OCI-LY7 (cell line): ENCODE results near the gene LEO1. TPM values are rescaled to one million over a fixed set of nuclear protein-coding genes. Genes with fewer than 3 reads are reported as not detected.

Source experiments
- BruUV-seq: library from RNA; stranded (reverse); fragments of 400-500 nt; replicated peaks from 2 replicates; lab custom pipeline; 2021; lab: Mats Ljungman, UMichigan
- CTCF ChIA-PET: fragments of 300-600 bp; sonication (Branson Sonifier 250); formaldehyde crosslinking; loops from one replicate; lab custom pipeline; 2022; ENCODE audit warnings: antibody characterized with exemption; ENCODE audit not compliant: unreplicated experiment; lab: Charles Lee
- POLR2A ChIA-PET: fragments of 300-600 bp; sonication (Branson Sonifier 250); formaldehyde crosslinking; loops from one replicate; lab custom pipeline; 2022; ENCODE audit warnings: antibody characterized with exemption; lab: Charles Lee
- DNase-seq: peaks from one replicate; pipeline ENCODE4 v3.0.0-alpha.2; 2015; ENCODE audit warnings: low spot score
- H2AFZ ChIP-seq: fragments of 200-600 bp; sonication (generic), shearing (Covaris generic); 2 replicates; pipeline ENCODE4 v1.6.1; 2014; ENCODE audit warnings: mild to moderate bottlenecking, antibody characterized with exemption, low read length, moderate library complexity
- H3K27ac ChIP-seq: fragments of 200-600 bp; sonication (generic); 2 replicates; pipeline ENCODE4 v1.5.1; 2014; ENCODE audit warnings: mixed run types, low read depth, mild to moderate bottlenecking, moderate library complexity, low read length, inconsistent platforms; ENCODE audit not compliant: poor library complexity, severe bottlenecking
- H3K36me3 ChIP-seq: fragments of 200-600 bp; sonication (generic); 2 replicates; pipeline ENCODE4 v1.6.1; 2014; ENCODE audit warnings: mild to moderate bottlenecking, antibody characterized with exemption, low read length, moderate library complexity, mixed read lengths; ENCODE audit not compliant: insufficient read depth
- H3K4me1 ChIP-seq: fragments of 200-600 bp; sonication (generic); 2 replicates; pipeline ENCODE4 v1.5.1; 2014; ENCODE audit warnings: mild to moderate bottlenecking, low read length; ENCODE audit not compliant: insufficient read depth, poor library complexity, severe bottlenecking
- H3K4me2 ChIP-seq: fragments of 200-600 bp; sonication (generic); 2 replicates; pipeline ENCODE4 v1.6.1; 2014; ENCODE audit warnings: mild to moderate bottlenecking, low read length
- H3K4me3 ChIP-seq: fragments of 200-600 bp; sonication (generic); 2 replicates; pipeline ENCODE4 v1.5.1; 2014; ENCODE audit warnings: mild to moderate bottlenecking, low read depth, low read length; ENCODE audit not compliant: poor library complexity, severe bottlenecking
- H3K79me2 ChIP-seq: fragments of 200-600 bp; sonication (generic); 2 replicates; pipeline ENCODE4 v1.6.1; 2016; ENCODE audit warnings: low read depth, mild to moderate bottlenecking, low read length, moderate library complexity, mixed read lengths; ENCODE audit not compliant: insufficient read depth
- H3K9me2 ChIP-seq: fragments of 200-600 bp; sonication (generic); 2 replicates; pipeline ENCODE4 v1.6.1; 2016; ENCODE audit warnings: mild to moderate bottlenecking, low read length, mixed read lengths; ENCODE audit not compliant: insufficient read depth
- H3K9me3 ChIP-seq: fragments of 200-600 bp; sonication (generic); 2 replicates; pipeline ENCODE4 v1.6.1; 2014; ENCODE audit warnings: mild to moderate bottlenecking, mixed run types, low read length, mixed read lengths
- H4K20me1 ChIP-seq: fragments of 200-600 bp; sonication (generic); 2 replicates; pipeline ENCODE4 v1.6.1; 2014; ENCODE audit warnings: mild to moderate bottlenecking, antibody characterized with exemption, low read length, moderate library complexity, mixed read lengths; ENCODE audit not compliant: insufficient read depth
- EZH2phosphoT487 ChIP-seq: fragments of 200-600 bp; sonication (generic); IDR thresholded peaks from 2 replicates; pipeline ENCODE4 v1.6.1; 2018; ENCODE audit warnings: low read depth, borderline replicate concordance, mild to moderate bottlenecking, mixed run types, antibody characterized with exemption, low read length, moderate library complexity, mixed read lengths
- intact Hi-C: fragments of 100-400 bp; cut with micrococcal nuclease; formaldehyde crosslinking; loops from one replicate; pipeline ENCODE4 v1.10.0; 2022; ENCODE audit not compliant: unreplicated experiment
- total RNA-seq, 2 experiments: library from RNA; depleted of rRNA in 1 of 2; stranded (reverse); fragments of >200 nt in 1 of 2; shearing (Covaris generic) in 1 of 2; gene quantifications; 2 replicates each; pipeline ENCODE4 v1.2.3, GENCODE V29; 2014 to 2022
- TF ChIP-seq, protein P1 (sequence below): fragments of 200-600 bp; sonication (generic); conservative IDR thresholded peaks from 2 replicates; pipeline ENCODE4 v1.5.1; 2014; ENCODE audit warnings: mild to moderate bottlenecking, antibody characterized with exemption, low read length, moderate library complexity, mixed read lengths

The LEO1 gene
- total RNA-seq, 2 experiments from 2014 or later = 22.0 to 34.4 TPM

DNA sequence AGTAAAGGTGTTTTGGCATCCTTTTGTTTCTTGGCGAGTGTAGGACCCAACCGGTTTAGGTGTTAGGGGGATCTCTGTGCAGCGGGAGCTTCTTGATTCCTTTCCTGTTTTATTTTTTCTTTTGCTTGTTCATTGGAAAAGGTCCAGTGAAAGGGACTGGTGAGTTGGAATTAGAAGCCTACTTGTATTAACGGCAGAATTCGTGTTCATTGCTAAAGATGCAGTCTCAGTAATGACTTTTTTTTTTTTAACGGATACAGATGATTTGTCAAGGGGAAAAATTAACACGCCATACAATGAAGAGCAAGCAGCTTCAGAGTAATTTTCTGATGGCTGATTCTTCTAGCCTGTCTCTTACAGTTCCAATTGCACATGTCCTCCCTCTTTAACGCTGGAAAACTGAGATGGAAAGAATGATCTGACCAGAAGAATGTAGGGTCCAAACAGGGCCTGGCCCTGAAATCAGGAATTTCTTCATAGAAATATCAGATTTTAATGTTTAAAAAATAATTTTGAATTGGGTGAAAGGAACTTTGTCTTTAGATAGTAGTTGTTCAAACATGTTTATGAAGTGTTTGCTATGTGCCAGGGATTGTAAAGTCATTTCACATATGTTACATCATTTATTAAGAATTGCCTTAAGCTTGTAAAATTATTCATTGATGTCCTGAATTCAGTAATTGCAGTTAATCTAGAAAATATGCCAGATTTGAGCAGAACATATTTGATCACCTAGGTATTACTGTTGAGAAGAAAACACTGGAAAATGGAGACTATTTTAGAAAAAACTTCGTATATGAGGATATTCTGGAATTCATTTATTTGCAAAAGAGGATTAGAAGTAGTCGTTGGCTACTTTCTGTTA, 48.9 kb upstream of the LEO1 start:
- DNase-seq = peak; percentile 49
- H3K9me2 ChIP-seq = no peaks in the 10 kb centered on the region
- ChIA-PET POLR2A (interaction anchor here (0.6 to 1.6 kb wide), 7 partner anchors 13 to 514 kb away, joined by 3 to 8 read pairs (median 4); no protein-coding TSS in a partner anchor), CTCF (interaction anchor here (1.3 kb wide), 1 partner anchor 9 kb away, joined by 3 read pairs; no protein-coding TSS in a partner anchor)
- H3K4me1 ChIP-seq = peaks cover 33% of the 10 kb centered on the region
- no peak overlapping the region; the same call in 1 of the 2 replicates for H2AFZ ChIP-seq
- TF ChIP-seq EZH2phosphoT487 = no peak
- TF ChIP-seq, protein P1, sequence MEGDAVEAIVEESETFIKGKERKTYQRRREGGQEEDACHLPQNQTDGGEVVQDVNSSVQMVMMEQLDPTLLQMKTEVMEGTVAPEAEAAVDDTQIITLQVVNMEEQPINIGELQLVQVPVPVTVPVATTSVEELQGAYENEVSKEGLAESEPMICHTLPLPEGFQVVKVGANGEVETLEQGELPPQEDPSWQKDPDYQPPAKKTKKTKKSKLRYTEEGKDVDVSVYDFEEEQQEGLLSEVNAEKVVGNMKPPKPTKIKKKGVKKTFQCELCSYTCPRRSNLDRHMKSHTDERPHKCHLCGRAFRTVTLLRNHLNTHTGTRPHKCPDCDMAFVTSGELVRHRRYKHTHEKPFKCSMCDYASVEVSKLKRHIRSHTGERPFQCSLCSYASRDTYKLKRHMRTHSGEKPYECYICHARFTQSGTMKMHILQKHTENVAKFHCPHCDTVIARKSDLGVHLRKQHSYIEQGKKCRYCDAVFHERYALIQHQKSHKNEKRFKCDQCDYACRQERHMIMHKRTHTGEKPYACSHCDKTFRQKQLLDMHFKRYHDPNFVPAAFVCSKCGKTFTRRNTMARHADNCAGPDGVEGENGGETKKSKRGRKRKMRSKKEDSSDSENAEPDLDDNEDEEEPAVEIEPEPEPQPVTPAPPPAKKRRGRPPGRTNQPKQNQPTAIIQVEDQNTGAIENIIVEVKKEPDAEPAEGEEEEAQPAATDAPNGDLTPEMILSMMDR = no peak
- BruUV-seq = no TSS peak
- H3K79me2 ChIP-seq = peaks cover 58% of the 10 kb centered on the region
- H3K27ac ChIP-seq = peak overlapping the region; percentile 80
- no peaks in the 10 kb centered on the region for H3K9me3 ChIP-seq
- H3K4me2 ChIP-seq = peak overlapping the region; percentile 98
- intact Hi-C loops = loop anchor here (1.0 to 2.0 kb wide), 2 partner anchors 25 to 208 kb away; no protein-coding TSS in a partner anchor
- peaks cover 14% of the 10 kb centered on the region for H4K20me1 ChIP-seq
- H3K36me3 ChIP-seq = peaks cover 5% of the 10 kb centered on the region
- peak overlapping the region; percentile 82 for H3K4me3 ChIP-seq

DNA sequence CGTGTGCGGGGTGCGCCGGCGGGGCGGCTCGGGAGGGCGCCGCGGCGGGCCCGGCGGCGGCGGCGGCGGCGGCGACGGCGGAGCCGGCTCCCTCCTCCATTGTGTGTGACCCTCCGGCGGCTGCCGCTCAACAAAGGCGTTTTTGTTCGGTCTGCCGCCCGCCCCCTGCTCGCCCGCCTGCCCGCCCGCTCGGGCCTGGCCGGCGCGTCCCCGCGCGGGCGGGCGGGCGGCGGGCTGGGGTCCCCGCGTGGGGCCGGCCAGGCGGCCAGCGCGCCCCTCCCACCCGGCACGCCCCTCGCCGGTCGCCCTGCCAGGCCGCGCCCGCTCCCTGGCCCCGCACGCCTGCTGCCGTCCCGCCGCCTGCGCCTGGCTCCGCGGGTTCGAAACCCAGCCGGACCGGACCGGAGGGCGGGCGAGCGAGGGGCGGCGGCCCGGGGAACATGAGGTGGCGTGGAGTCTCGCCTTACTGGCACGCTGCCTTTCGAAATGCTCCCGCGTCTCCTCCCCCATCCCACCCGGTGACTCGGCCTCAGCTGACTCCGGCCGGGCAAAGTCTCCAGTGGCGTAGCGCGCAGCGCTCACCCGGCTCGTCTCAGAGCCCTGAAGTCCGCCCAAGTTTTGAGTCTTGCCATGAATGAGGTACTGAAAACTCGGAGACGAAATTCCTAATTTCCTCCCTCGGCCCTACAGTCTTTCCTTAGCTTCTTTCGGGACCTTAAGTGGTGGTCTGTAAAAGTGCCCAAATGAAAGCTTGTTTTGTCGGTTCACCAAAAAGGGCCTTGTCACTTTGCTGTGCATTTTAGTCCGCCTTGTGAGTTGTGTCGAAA, 48.0 kb upstream of the LEO1 start:
- BruUV-seq = no TSS peak
- DNase-seq = peak; percentile 74
- intact Hi-C loops = loop anchor here (1.0 to 5.0 kb wide), 4 partner anchors 26 to 209 kb away; no protein-coding TSS in a partner anchor
- H3K27ac ChIP-seq = peak overlapping the region; percentile 80
- peaks cover 50% of the 10 kb centered on the region for H3K79me2 ChIP-seq
- TF ChIP-seq EZH2phosphoT487 = no peak
- TF ChIP-seq, protein P1 = no peak
- H3K4me2 ChIP-seq = peak overlapping the region; percentile 98
- H3K9me2 ChIP-seq = no peaks in the 10 kb centered on the region
- no peak overlapping the region; the same call in 1 of the 2 replicates for H2AFZ ChIP-seq
- H3K4me1 ChIP-seq = peaks cover 35% of the 10 kb centered on the region
- ChIA-PET POLR2A (interaction anchor here (0.6 to 1.6 kb wide), 5 partner anchors 12 to 515 kb away, joined by 3 to 8 read pairs (median 5); no protein-coding TSS in a partner anchor), CTCF (interaction anchor here (1.3 kb wide), 1 partner anchor 10 kb away, joined by 3 read pairs; no protein-coding TSS in a partner anchor)
- H3K36me3 ChIP-seq = peaks cover 5% of the 10 kb centered on the region
- H4K20me1 ChIP-seq = peaks cover 14% of the 10 kb centered on the region
- H3K9me3 ChIP-seq = no peaks in the 10 kb centered on the region
- H3K4me3 ChIP-seq = peak overlapping the region; percentile 82
